ENCODE data around the gene BAHCC1. TPM values are rescaled to one million over a fixed set of nuclear protein-coding genes. Genes with fewer than 3 reads are reported as not detected.

BAHCC1 gene
- polyA plus RNA-seq, 1 donor from 2014 or later = 14.2 TPM

DNA sequence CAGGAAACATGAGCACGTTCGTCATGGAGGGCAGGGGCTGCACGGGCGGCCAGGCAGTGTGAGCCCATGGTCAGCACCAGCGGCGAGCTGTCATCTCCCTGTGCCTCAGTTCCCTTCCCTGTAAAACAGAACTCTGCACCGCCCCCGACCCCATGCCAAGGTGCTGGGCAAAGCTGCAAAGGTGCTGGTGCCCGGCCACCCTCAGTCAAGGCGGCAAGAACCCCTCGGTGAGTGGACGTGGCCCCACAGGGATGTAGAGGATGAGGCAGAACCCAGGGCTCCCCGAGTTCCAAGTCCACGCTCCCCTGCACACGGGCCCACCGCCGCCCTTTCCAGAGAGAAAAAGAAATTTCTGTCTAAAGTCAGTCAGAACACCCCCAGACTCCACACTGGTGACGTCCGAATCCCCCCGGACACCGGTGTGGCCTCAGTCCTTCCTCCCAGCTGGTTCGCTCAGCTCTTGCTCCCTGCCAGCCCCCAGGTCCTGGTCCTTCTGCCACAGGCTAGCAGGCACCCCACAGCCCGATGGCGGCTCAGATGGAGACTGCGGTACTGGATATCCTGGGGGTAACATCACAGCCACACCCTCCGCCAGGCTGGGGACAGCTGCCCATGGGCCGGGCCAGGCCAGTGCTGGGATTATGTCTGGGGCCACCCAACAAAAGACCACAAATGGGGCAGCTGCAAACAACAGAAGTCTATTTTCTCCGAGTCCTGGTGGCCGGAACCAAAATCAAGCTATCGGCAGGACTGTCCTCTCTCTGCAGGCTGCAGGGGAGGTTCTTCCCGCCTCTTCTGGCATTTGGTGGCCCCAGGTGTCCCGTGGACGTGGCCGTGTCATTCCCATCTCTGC is 14.4 kb upstream of the BAHCC1 start:
- no peak for TF ChIP-seq REST (IDR thresholded peaks at IDR 0.05; ENCODE audit: borderline replicate concordance)
- no peak for TF ChIP-seq TAF1 (IDR thresholded peaks at IDR 0.05; ENCODE audit: low read depth)
- TF ChIP-seq, protein P1, sequence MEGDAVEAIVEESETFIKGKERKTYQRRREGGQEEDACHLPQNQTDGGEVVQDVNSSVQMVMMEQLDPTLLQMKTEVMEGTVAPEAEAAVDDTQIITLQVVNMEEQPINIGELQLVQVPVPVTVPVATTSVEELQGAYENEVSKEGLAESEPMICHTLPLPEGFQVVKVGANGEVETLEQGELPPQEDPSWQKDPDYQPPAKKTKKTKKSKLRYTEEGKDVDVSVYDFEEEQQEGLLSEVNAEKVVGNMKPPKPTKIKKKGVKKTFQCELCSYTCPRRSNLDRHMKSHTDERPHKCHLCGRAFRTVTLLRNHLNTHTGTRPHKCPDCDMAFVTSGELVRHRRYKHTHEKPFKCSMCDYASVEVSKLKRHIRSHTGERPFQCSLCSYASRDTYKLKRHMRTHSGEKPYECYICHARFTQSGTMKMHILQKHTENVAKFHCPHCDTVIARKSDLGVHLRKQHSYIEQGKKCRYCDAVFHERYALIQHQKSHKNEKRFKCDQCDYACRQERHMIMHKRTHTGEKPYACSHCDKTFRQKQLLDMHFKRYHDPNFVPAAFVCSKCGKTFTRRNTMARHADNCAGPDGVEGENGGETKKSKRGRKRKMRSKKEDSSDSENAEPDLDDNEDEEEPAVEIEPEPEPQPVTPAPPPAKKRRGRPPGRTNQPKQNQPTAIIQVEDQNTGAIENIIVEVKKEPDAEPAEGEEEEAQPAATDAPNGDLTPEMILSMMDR (IDR thresholded peaks at IDR 0.05; ENCODE audit: poor library complexity, severe bottlenecking) = no peak
- TF ChIP-seq EP300 (conservative IDR thresholded peaks at IDR 0.05; ENCODE audit: poor library complexity, severe bottlenecking) = no peak
- TF ChIP-seq SMC3 (conservative IDR thresholded peaks at IDR 0.05; ENCODE audit: poor library complexity) = no peak
- TF ChIP-seq EZH2 (IDR thresholded peaks at IDR 0.05; ENCODE audit: borderline replicate concordance, insufficient read depth, low read length, poor library complexity, severe bottlenecking) = no peak
- TF ChIP-seq RAD21 (conservative IDR thresholded peaks at IDR 0.05) = no peak
- no peak for TF ChIP-seq POLR2AphosphoS5 (IDR thresholded peaks at IDR 0.05)
- TF ChIP-seq MXI1 (conservative IDR thresholded peaks at IDR 0.05; ENCODE audit: poor library complexity, severe bottlenecking) = no peak
- no peak overlapping the region for H3K4me3 ChIP-seq (ENCODE audit: low read length)
- H2AFZ ChIP-seq (ENCODE audit: low read depth, low read length) = no peak overlapping the region
- H3F3A ChIP-seq (ENCODE audit: insufficient read depth, low read length, poor library complexity, severe bottlenecking) = no peaks in the 10 kb centered on the region
- no peaks in the 10 kb centered on the region for H3K27me3 ChIP-seq (ENCODE audit: insufficient read depth, low read depth, low read length)
- H3K79me2 ChIP-seq (replicated peaks; ENCODE audit: insufficient read depth, low read length) = peaks cover 2% of the 10 kb centered on the region
- no peaks in the 10 kb centered on the region for H4K20me1 ChIP-seq (ENCODE audit: insufficient read depth)
- no peaks in the 10 kb centered on the region for H3K36me3 ChIP-seq (ENCODE audit: insufficient read depth, low read length)
- H3K9me3 ChIP-seq (ENCODE audit: low read length) = no peaks in the 10 kb centered on the region
- H3K27ac ChIP-seq (ENCODE audit: low read length) = no peak overlapping the region
- no peak overlapping the region for H3K4me2 ChIP-seq (ENCODE audit: low read length)
- H3K9ac ChIP-seq (ENCODE audit: low read length) = no peak overlapping the region
- H3K9me2 ChIP-seq (ENCODE audit: insufficient read depth, low read length) = no peaks in the 10 kb centered on the region

DNA sequence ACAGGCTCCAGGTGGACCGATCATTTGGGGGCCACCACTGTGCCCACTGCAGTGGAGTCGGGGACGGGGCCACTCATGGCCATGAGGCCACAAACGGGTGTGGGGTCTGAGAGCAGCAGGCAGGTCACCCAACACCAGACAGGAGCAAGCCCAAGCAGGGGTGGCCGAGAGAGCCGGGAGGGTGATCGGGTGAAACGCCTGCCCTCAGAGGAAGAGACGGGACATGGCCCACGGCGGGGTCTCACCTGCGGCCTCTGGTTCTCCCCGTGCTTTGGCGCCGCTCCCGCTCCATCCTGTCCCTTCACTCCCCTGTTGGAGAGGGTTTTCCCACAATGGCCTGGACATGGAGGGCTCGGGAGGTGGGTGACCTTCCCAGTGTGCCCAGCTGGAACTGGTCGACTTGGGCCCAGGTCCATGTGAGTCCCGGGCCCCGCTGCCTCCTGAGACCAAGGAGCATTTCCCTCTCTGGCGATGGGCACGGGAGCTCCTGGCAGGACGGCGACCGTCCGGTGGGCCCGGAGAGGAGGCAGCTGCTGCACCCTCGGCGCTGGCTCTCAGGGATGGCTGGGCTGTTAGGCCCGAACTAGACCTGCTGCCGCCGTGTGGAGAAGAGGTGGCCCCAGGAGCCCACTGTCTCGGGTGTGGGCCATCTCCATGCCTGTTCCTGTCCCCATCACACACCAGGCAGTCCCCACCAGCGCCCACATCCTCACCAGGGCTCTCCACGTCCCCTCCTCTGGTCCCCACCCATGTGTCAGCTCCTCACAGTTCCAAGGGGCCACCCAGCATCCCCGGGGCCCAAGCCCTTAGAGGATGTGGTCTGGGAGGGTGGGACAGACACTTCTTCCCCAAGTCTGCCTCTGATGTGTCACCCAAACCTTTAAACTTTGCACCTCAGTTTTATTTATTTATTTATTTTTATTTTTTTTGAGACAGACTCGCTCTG is 13.4 kb upstream of the BAHCC1 start:
- Histone ChIP-seq H3K36me3 (ENCODE audit: insufficient read depth, low read length) (no peaks in the 10 kb centered on the region), H3K9ac (ENCODE audit: low read length) (no peak overlapping the region), H3K9me2 (ENCODE audit: insufficient read depth, low read length) (no peaks in the 10 kb centered on the region), H3K27ac (ENCODE audit: low read length) (no peak overlapping the region), H3F3A (ENCODE audit: insufficient read depth, low read length, poor library complexity, severe bottlenecking) (no peaks in the 10 kb centered on the region), H3K27me3 (ENCODE audit: insufficient read depth, low read depth, low read length) (no peaks in the 10 kb centered on the region), H2AFZ (ENCODE audit: low read depth, low read length) (no peak overlapping the region), H3K4me3 (ENCODE audit: low read length) (no peak overlapping the region), H3K9me3 (ENCODE audit: low read length) (no peaks in the 10 kb centered on the region), H4K20me1 (ENCODE audit: insufficient read depth) (no peaks in the 10 kb centered on the region), H3K79me2 (replicated peaks; ENCODE audit: insufficient read depth, low read length) (peaks cover 6% of the 10 kb centered on the region), H3K4me2 (ENCODE audit: low read length) (no peak overlapping the region)
- no peak for TF ChIP-seq RAD21 (conservative IDR thresholded peaks at IDR 0.05)
- no peak for TF ChIP-seq POLR2AphosphoS5 (IDR thresholded peaks at IDR 0.05)
